ENCODE measurements around the gene BRI3. TPM values are rescaled to one million over a fixed set of nuclear protein-coding genes. Genes with fewer than 3 reads are reported as not detected.
A peak's percentile ranks its signal among the peaks of the same experiment; 100 is the strongest.

Gene BRI3
- total RNA-seq, 1 experiment from 2014 or later, result 102 TPM

DNA sequence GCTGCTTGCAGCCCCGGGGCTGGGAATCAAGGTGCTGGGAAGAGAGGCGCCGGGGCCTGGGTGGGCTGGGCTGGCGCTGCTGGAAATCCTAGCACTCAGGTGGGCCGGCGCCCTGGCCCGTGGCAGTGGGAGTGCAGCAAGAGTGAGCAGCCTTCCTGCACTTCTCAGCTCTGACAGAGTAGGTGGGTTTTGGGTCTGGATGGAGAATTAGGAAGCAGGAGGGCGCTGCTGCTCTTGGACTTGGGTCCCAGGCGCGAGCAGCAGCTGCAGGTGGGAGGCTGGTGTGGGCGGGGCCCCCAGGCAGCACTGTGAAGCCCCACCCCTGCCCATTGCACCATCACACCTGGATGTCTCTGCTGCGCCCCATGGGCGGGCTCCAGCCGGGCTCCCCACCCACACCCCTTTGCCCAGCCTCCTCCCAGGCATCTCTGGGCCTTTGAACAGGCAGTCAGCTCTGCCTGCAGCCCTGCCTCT is 6.0 kb downstream of the BRI3 start:
- no TSS peak for BruUV-seq (replicated peaks)
- Histone ChIP-seq H4K20me1 (ENCODE audit: insufficient read depth) (peaks cover 3% of the 10 kb centered on the region; the same call in 1 of the 2 replicates), H3K9me3 (ENCODE audit: control insufficient read depth in 1 of 2, insufficient read depth in 1 of 2, low read depth in 1 of 2, low read length in 2 of 2) (no peaks in the 10 kb centered on the region), H2AFZ (ENCODE audit: low read depth, low read length, poor library complexity, severe bottlenecking) (no peak overlapping the region), H3K36me3 (ENCODE audit: control insufficient read depth in 1 of 2, insufficient read depth in 2 of 2, low read length in 2 of 2) (peaks cover 6 to 13% of the 10 kb centered on the region in 2 experiments; a peak in 2 of 4 replicates), H3K4me1 (ENCODE audit: control insufficient read depth in 1 of 2, insufficient read depth in 2 of 2, low read length in 2 of 2) (peaks cover 42 to 67% of the 10 kb centered on the region in 2 experiments), H3K9me2 (ENCODE audit: insufficient read depth) (no peaks in the 10 kb centered on the region), H3K9ac (ENCODE audit: low read length) (peak overlapping the region; percentile 95; the same call in 1 of the 2 replicates), H3K27ac (ENCODE audit: low read depth, low read length) (peak overlapping the region; percentile 68; the same call in 1 of the 2 replicates), H3K4me3 (replicated peaks in 1 of 2; ENCODE audit: low read depth in 1 of 2, low read length in 2 of 2) (no peak overlapping the region), H3K27me3 (ENCODE audit: insufficient read depth, low read length) (no peaks in the 10 kb centered on the region), H3K4me2 (ENCODE audit: low read length) (peak overlapping the region; percentile 95), H3K79me2 (ENCODE audit: insufficient read depth, low read length) (peaks cover 96% of the 10 kb centered on the region)
- ChIA-PET CTCF (interaction anchor here (1.0 to 1.3 kb wide), 2 partner anchors 266 to 458 kb away, joined by 3 read pairs; no protein-coding TSS in a partner anchor), RAD21 (ENCODE audit: low non-redundant PET in 1 of 2, low total read pairs in 2 of 2, uncharacterized antibody in 2 of 2, unreplicated experiment in 2 of 2) (no interaction called here), POLR2A (no interaction called here)
- TF ChIP-seq POLR2AphosphoS5 (IDR thresholded peaks at IDR 0.05; ENCODE audit: low read depth, low read length) (0 out of 2 replicates have a peak, but pooled peaks have one; percentile 17), CBX3 (IDR thresholded peaks at IDR 0.05; ENCODE audit: low read depth) (no peak), SP1 (IDR thresholded peaks at IDR 0.05; ENCODE audit: low read depth) (no peak), MAX (IDR thresholded peaks at IDR 0.05) (no peak), EZH2phosphoT487 (IDR thresholded peaks at IDR 0.05; ENCODE audit: borderline replicate concordance) (no peak)
- DNase-seq (ENCODE audit: low read depth, low spot score) (no peak), ATAC-seq (peak; percentile 50)
- intact Hi-C loops (cut with micrococcal nuclease), result no loop called here

DNA sequence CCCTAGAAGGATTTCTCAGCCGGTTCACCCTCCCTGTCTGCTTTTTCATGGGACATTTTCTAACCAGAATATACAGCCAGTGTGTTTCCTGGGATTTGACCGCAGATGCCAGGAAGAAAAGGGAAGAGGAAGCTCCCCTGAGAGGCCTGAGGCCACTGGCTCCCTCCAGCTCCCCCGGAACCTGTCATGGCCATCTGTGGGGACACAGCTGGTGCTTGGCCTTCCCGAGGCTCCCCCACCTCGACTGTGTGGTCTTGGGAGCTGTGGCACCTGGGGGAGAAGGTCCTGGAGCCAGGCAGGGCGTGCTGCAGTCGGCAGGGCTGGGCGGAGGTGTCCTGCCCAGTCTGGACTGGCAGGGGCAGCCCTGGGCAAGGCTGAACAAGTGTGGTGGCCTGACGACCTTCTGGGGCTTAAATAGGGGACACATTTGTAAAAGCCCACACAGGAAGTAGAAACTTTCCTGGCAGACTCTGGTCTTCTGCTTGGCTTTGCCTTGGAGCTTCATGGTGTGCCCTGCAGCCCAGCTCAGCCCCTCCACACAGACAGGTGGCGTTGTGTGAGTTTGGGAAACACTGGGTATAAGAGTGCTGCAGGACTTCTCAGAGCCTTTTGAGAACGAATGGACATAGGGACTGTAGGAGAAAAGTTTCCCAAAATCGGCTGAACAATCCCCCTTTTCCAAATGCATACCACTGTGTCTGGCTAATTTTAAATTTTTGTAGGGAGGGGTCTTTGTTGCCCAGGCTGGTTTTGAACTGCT is 6.8 kb downstream of the BRI3 start:
- TF ChIP-seq EGR1 (IDR thresholded peaks at IDR 0.05; ENCODE audit: low read depth), result no peak
- TF ChIP-seq EZH2phosphoT487 (IDR thresholded peaks at IDR 0.05; ENCODE audit: borderline replicate concordance), result no peak
- no peaks in the 10 kb centered on the region for H3K9me3 ChIP-seq (ENCODE audit: control insufficient read depth in 1 of 2, insufficient read depth in 1 of 2, low read depth in 1 of 2, low read length in 2 of 2)
- ChIA-PET CTCF (interaction anchor here (1.0 to 1.3 kb wide), 2 partner anchors 267 to 458 kb away, joined by 3 read pairs; no protein-coding TSS in a partner anchor), POLR2A (no interaction called here), RAD21 (ENCODE audit: low non-redundant PET in 1 of 2, low total read pairs in 2 of 2, uncharacterized antibody in 2 of 2, unreplicated experiment in 2 of 2) (no interaction called here)
- peaks cover 93% of the 10 kb centered on the region for H3K79me2 ChIP-seq (ENCODE audit: insufficient read depth, low read length)
- ATAC-seq, result no peak
- H3K36me3 ChIP-seq (ENCODE audit: control insufficient read depth in 1 of 2, insufficient read depth in 2 of 2, low read length in 2 of 2), result peaks cover 10 to 18% of the 10 kb centered on the region in 2 experiments; a peak in 3 of 4 replicates
- BruUV-seq (replicated peaks), result no TSS peak
- no peak overlapping the region for H3K9ac ChIP-seq (ENCODE audit: low read length)
- no peak overlapping the region for H2AFZ ChIP-seq (ENCODE audit: low read depth, low read length, poor library complexity, severe bottlenecking)
- H3K4me3 ChIP-seq (replicated peaks in 1 of 2; ENCODE audit: low read depth in 1 of 2, low read length in 2 of 2), result no peak overlapping the region
- H3K9me2 ChIP-seq (ENCODE audit: insufficient read depth), result no peaks in the 10 kb centered on the region
- peak overlapping the region; percentile 95; the same call in 1 of the 2 replicates for H3K4me2 ChIP-seq (ENCODE audit: low read length)
- no peak for DNase-seq (ENCODE audit: low read depth, low spot score)
- peaks cover 35 to 59% of the 10 kb centered on the region in 2 experiments for H3K4me1 ChIP-seq (ENCODE audit: control insufficient read depth in 1 of 2, insufficient read depth in 2 of 2, low read length in 2 of 2)
- H3K27me3 ChIP-seq (ENCODE audit: insufficient read depth, low read length), result no peaks in the 10 kb centered on the region
- peak overlapping the region; percentile 20; the same call in 1 of the 2 replicates for H3K27ac ChIP-seq (ENCODE audit: low read depth, low read length)
- intact Hi-C loops (cut with micrococcal nuclease), result no loop called here
- H4K20me1 ChIP-seq (ENCODE audit: insufficient read depth), result peaks cover 3% of the 10 kb centered on the region; the same call in 1 of the 2 replicates

All from HCT116 (cell line).